K562 (cell line): Measurements from ENCODE around the gene RGS7. TPM values are rescaled to one million over a fixed set of nuclear protein-coding genes. Genes with fewer than 3 reads are reported as not detected.

Experiments used
- ATAC-seq: fragments of 200-7000 bp; cut with Tn5 transposase; 3 replicates; pipeline ENCODE4 v1.9.1; 2020; ENCODE audit warnings: moderate library complexity
- BruUV-seq: library from RNA; stranded (reverse); fragments of 400-500 nt; replicated peaks from 2 replicates; lab custom pipeline; 2021; lab: Mats Ljungman, UMichigan
- CTCF ChIA-PET: fragments of 300-600 bp; formaldehyde crosslinking; extraction: SDS; loops from one replicate; lab custom pipeline; 2021; ENCODE audit warnings: low intra/inter-chr PET ratio; lab: Yijun Ruan, JAX
- POLR2A ChIA-PET: fragments of 300-600, 350-650 bp; sonication (Branson Sonifier 250); formaldehyde crosslinking; extraction: SDS; loops from one replicate; lab custom pipeline; 2021; ENCODE audit warnings: antibody characterized with exemption, inconsistent platforms; lab: Yijun Ruan, JAX
- DNase-seq, 4 experiments: peaks; one replicate each; pipeline versions ENCODE4 v3.0.0 to v3.0.0-alpha.2; 2011 to 2018; ENCODE audit warnings: low spot score in 3 of 4, mixed read lengths in 3 of 4; ENCODE audit errors: extremely low read depth in 1 of 4
- FAIRE-seq: peaks from 2 replicates; lab custom pipeline; 2011; peaks lifted over from hg19 to GRCh38; lab: Jason Lieb, UNC
- H2AFZ ChIP-seq: 2 replicates; pipeline ENCODE4 v1.6.0; 2011; ENCODE audit warnings: low read depth, low read length, control low read depth, inconsistent platforms
- H3K27ac ChIP-seq: fragments of 200-600 bp; 3 replicates; pipeline ENCODE4 v1.8.0; 2011; ENCODE audit warnings: low read depth, mild to moderate bottlenecking, control low read depth, inconsistent platforms, low read length, moderate library complexity, mixed read lengths; ENCODE audit errors: extremely low read depth
- H3K27me3 ChIP-seq, 2 experiments: fragments of 300-600 bp in 1 of 2; 2 replicates in 1 of 2; 3 replicates in 1 of 2; pipeline versions ENCODE4 v1.6.0 to v1.8.0; 2011; ENCODE audit warnings: inconsistent platforms in 2 of 2, low read length in 2 of 2, mild to moderate bottlenecking in 1 of 2, mixed read lengths in 1 of 2, moderate library complexity in 1 of 2; ENCODE audit not compliant: control insufficient read depth in 2 of 2, insufficient read depth in 2 of 2
- H3K36me3 ChIP-seq: fragments of 300-600 bp; 3 replicates; pipeline ENCODE4 v1.8.0; 2011; ENCODE audit warnings: mild to moderate bottlenecking, low read length, inconsistent platforms; ENCODE audit not compliant: control insufficient read depth, insufficient read depth
- H3K4me1 ChIP-seq, 2 experiments: fragments of 200-600 bp in 1 of 2; replicated peaks in 1 of 2; 2 replicates in 1 of 2; 3 replicates in 1 of 2; pipeline versions ENCODE4 v1.5.1 to v1.8.0; 2011; ENCODE audit warnings: inconsistent platforms in 2 of 2, low read length in 2 of 2, mild to moderate bottlenecking in 1 of 2, mixed read lengths in 1 of 2, moderate library complexity in 1 of 2; ENCODE audit not compliant: control insufficient read depth in 2 of 2, insufficient read depth in 2 of 2
- H3K4me2 ChIP-seq: 2 replicates; pipeline ENCODE4 v1.6.1; 2011; ENCODE audit warnings: low read length, control low read depth, inconsistent platforms, mixed read lengths; ENCODE audit not compliant: insufficient read depth
- H3K4me3 ChIP-seq: fragments of 200-600 bp; sonication (generic), shearing (Covaris generic); 2 replicates; pipeline ENCODE4 v1.5.1; 2016; ENCODE audit warnings: control low read depth, inconsistent platforms
- H3K79me2 ChIP-seq: fragments of 200-600 bp; 3 replicates; pipeline ENCODE4 v1.8.0; 2011; ENCODE audit warnings: low read length, inconsistent platforms; ENCODE audit not compliant: control insufficient read depth, insufficient read depth
- H3K9ac ChIP-seq, 2 experiments: 2 replicates each; pipeline versions ENCODE4 v1.6.0 to v1.6.1; 2011; ENCODE audit warnings: low read depth in 2 of 2, low read length in 2 of 2, control low read depth in 1 of 2, inconsistent platforms in 1 of 2, mild to moderate bottlenecking in 1 of 2, mixed read lengths in 1 of 2; ENCODE audit not compliant: insufficient read depth in 1 of 2
- H3K9me1 ChIP-seq: one replicate; pipeline ENCODE4 v1.6.0; 2011; ENCODE audit warnings: inconsistent platforms, mild to moderate bottlenecking, low read length, moderate library complexity; ENCODE audit not compliant: control insufficient read depth, insufficient read depth
- H3K9me3 ChIP-seq: replicated peaks from 2 replicates; pipeline ENCODE4 v1.5.1; 2011; ENCODE audit warnings: low read depth, low read length, inconsistent platforms; ENCODE audit not compliant: control insufficient read depth, insufficient read depth
- H4K20me1 ChIP-seq: replicated peaks from 2 replicates; pipeline ENCODE4 v1.6.1; 2011; ENCODE audit warnings: low read length, inconsistent platforms, mixed read lengths; ENCODE audit not compliant: control insufficient read depth, insufficient read depth
- FIP1L1 ChIP-seq: fragments of 200-400 bp; formaldehyde crosslinking; IDR thresholded peaks from 2 replicates; pipeline ENCODE4 v1.6.1; 2018; ENCODE audit warnings: mild to moderate bottlenecking, low read depth, low read length; ENCODE audit not compliant: poor library complexity, severe bottlenecking
- MCM5 ChIP-seq: fragments of 450-650 bp; IDR thresholded peaks from 2 replicates; pipeline ENCODE4 v1.6.1; 2016; ENCODE audit warnings: low read depth
- RBM22 ChIP-seq: fragments of 200-400 bp; formaldehyde crosslinking; IDR thresholded peaks from 2 replicates; pipeline ENCODE4 v1.6.1; 2018; ENCODE audit warnings: low read length, low read depth; ENCODE audit not compliant: poor library complexity, severe bottlenecking
- TSHZ1 ChIP-seq: fragments of 250-450 bp; sonication (Bioruptor Pico); IDR thresholded peaks from 2 replicates; pipeline ENCODE4 v1.4.0; 2020; ENCODE audit warnings: mild to moderate bottlenecking, moderate library complexity
- WGBS: fragments of 100-300 bp; shearing (Covaris generic); methylation state at CpG from one replicate; pipeline ENCODE4 v1.1.6; 2016; ENCODE audit warnings: low coverage, mixed read lengths; ENCODE audit not compliant: insufficient coverage; ENCODE audit errors: missing lambda C conversion rate; 5-methylcytosine and 5-hydroxymethylcytosine counted together
- in situ Hi-C: fragments of 300-500 bp; cut with MboI; formaldehyde crosslinking; loops from 4 replicates; pipeline ENCODE4 v1.15.0; 2018; ENCODE audit warnings: inconsistent platforms, mixed read lengths
- intact Hi-C: fragments of 100-400 bp; cut with micrococcal nuclease; formaldehyde crosslinking; loops from 2 replicates; pipeline ENCODE4 v1.14.2; 2022
- polyA plus RNA-seq, 8 experiments: library from polyadenylated mRNA; depleted of rRNA in 4 of 8; stranded (reverse) in 5 of 8; unstranded in 3 of 8; fragments of >200 nt; fragmentation: Nextera tagmentation in 2 of 8; fragmentation: Illumina TruSeq in 1 of 8; extraction: Ambion mirVana in 2 of 8; extraction: Trizol in 1 of 8; gene quantifications; 2 replicates each; pipeline versions ENCODE4 v1.2.1 to v1.2.3, GENCODE V29; 2011 to 2014; ENCODE audit warnings: inconsistent platforms in 1 of 8, missing spikeins in 1 of 8
- total RNA-seq, 7 experiments: library from RNA; depleted of rRNA in 6 of 7; stranded (reverse); fragments of >200 nt in 6 of 7; fragmentation: Illumina TruSeq in 2 of 7; extraction: Trizol in 2 of 7; gene quantifications; 2 replicates each; pipeline versions ENCODE4 v1.2.1 to v1.2.3, GENCODE V29; 2011 to 2021; ENCODE audit warnings: low replicate concordance in 1 of 7

Gene RGS7
- total and polyA plus RNA-seq, 9 of the 15 experiments (the other 6 are each of a cell fraction or from before 2014, with no cell fraction given) = not detected

GRCh38 chr1:241271427-241271826 lies 85.6 kb downstream of the RGS7 start:
- Histone ChIP-seq H4K20me1 (no peaks in the 10 kb centered on the region), H3K4me3 (no peak overlapping the region), H3K4me1 (no peaks in the 10 kb centered on the region), H3K9me1 (no peaks in the 10 kb centered on the region), H3K4me2 (no peak overlapping the region), H3K36me3 (no peaks in the 10 kb centered on the region), H3K27ac (no peak overlapping the region), H3K9ac (no peak overlapping the region), H3K79me2 (no peaks in the 10 kb centered on the region), H3K27me3 (no peaks in the 10 kb centered on the region), H2AFZ (no peak overlapping the region), H3K9me3 (no peaks in the 10 kb centered on the region; the same call in none of the 2 replicates)
- no TSS peak for BruUV-seq
- FAIRE-seq (no peak), DNase-seq (no peak), ATAC-seq (no peak)
- in situ Hi-C loops (no loop called here), intact Hi-C loops (no loop called here)
- ChIA-PET POLR2A (no interaction called here), CTCF (no interaction called here)
- TF ChIP-seq FIP1L1 (no peak), MCM5 (no peak)
- WGBS = 0% methylated on average over 1 of the region's 1 CpG

- no peak for FAIRE-seq
Measured at GRCh38 chr1:241270016-241270415, 87.0 kb downstream of the RGS7 start.

More at GRCh38 chr1:241270016-241270415, 87.0 kb downstream of the RGS7 start:
- no peak for TF ChIP-seq TSHZ1 (CRISPR knock-in tag)
- TF ChIP-seq RBM22 = no peak
- CTCF ChIA-PET = no interaction called here
- H3K9me3 ChIP-seq = no peaks in the 10 kb centered on the region; the same call in none of the 2 replicates
- no peaks in the 10 kb centered on the region for H3K79me2 ChIP-seq
- in situ Hi-C loops (no loop called here), intact Hi-C loops (no loop called here)
- H3K4me2 ChIP-seq = no peak overlapping the region
- no peaks in the 10 kb centered on the region for H3K9me1 ChIP-seq
- 0% methylated on average over 2 of the region's 2 CpGs for WGBS
- no TSS peak for BruUV-seq
- DNase-seq (no peak), ATAC-seq (no peak)
- H3K4me1 ChIP-seq = no peaks in the 10 kb centered on the region
- H3K27ac ChIP-seq = no peak overlapping the region
- H2AFZ ChIP-seq = no peak overlapping the region
- H3K27me3 ChIP-seq = no peaks in the 10 kb centered on the region
- POLR2A ChIA-PET = no interaction called here
- H4K20me1 ChIP-seq = no peaks in the 10 kb centered on the region
- no peaks in the 10 kb centered on the region for H3K36me3 ChIP-seq
- no peak overlapping the region for H3K9ac ChIP-seq
- no peak overlapping the region for H3K4me3 ChIP-seq
